HepG2 (cell line): ENCODE data around the gene OSER1. TPM values are rescaled to one million over a fixed set of nuclear protein-coding genes. Genes with fewer than 3 reads are reported as not detected.

Source experiments
- ATAC-seq: fragments of 200-7000 bp; cut with Tn5 transposase; 3 replicates; pipeline ENCODE4 v1.9.1; 2020; ENCODE audit warnings: mild to moderate bottlenecking, moderate library complexity
- BruUV-seq: library from RNA; stranded (reverse); fragments of 400-500 nt; replicated peaks from 2 replicates; lab custom pipeline; 2021; lab: Mats Ljungman, UMichigan
- CTCF ChIA-PET: fragments of 300-600 bp; formaldehyde crosslinking; extraction: SDS; loops from one replicate; lab custom pipeline; 2021; ENCODE audit warnings: low total read pairs, inconsistent platforms, low intra/inter-chr PET ratio; lab: Yijun Ruan, JAX
- POLR2A ChIA-PET: fragments of 350-600 bp; sonication (Branson Sonifier 250); formaldehyde crosslinking; loops from one replicate; lab custom pipeline; 2020; ENCODE audit warnings: antibody characterized with exemption, inconsistent platforms; lab: Yijun Ruan, JAX
- DNase-seq: peaks from one replicate; pipeline ENCODE4 v3.0.0-alpha.2; 2015; ENCODE audit warnings: low spot score
- FAIRE-seq: peaks from 3 replicates; lab custom pipeline; 2011; peaks lifted over from hg19 to GRCh38; lab: Jason Lieb, UNC
- H2AFZ ChIP-seq: one replicate; pipeline ENCODE4 v1.6.1; 2011; ENCODE audit warnings: low read length, inconsistent platforms
- H3K27ac ChIP-seq: fragments of 300-600 bp; 3 replicates; pipeline ENCODE4 v1.8.0; 2011; ENCODE audit warnings: mixed run types, mild to moderate bottlenecking, mixed read lengths, low read length, inconsistent platforms; ENCODE audit not compliant: insufficient read depth; ENCODE audit errors: extremely low read length
- H3K27me3 ChIP-seq, 2 experiments: fragments of 200-600 bp in 1 of 2; 2 replicates in 1 of 2; 3 replicates in 1 of 2; pipeline versions ENCODE4 v1.6.0 to v1.8.0; 2011; ENCODE audit warnings: low read length in 2 of 2, mild to moderate bottlenecking in 2 of 2, moderate library complexity in 2 of 2, inconsistent platforms in 1 of 2; ENCODE audit not compliant: insufficient read depth in 2 of 2, control insufficient read depth in 1 of 2
- H3K36me3 ChIP-seq, 2 experiments: fragments of 200-600 bp in 1 of 2; replicated peaks in 1 of 2; 2 replicates in 1 of 2; 3 replicates in 1 of 2; pipeline versions ENCODE4 v1.5.1 to v1.8.0; 2011; ENCODE audit warnings: low read length in 2 of 2, inconsistent platforms in 1 of 2; ENCODE audit not compliant: insufficient read depth in 2 of 2, control insufficient read depth in 1 of 2
- H3K4me1 ChIP-seq: 2 replicates; pipeline ENCODE4 v1.5.1; 2012; ENCODE audit warnings: low read length, inconsistent platforms; ENCODE audit not compliant: insufficient read depth
- H3K4me2 ChIP-seq: 2 replicates; pipeline ENCODE4 v1.6.0; 2011; ENCODE audit warnings: low read depth, low read length, inconsistent platforms
- H3K4me3 ChIP-seq, 3 experiments: fragments of 200-600 bp in 1 of 3; sonication (generic), shearing (Covaris generic) in 1 of 3; replicated peaks in 1 of 3; 2 replicates each; pipeline ENCODE4 v1.5.1; 2011 to 2016; ENCODE audit warnings: low read length in 3 of 3, inconsistent platforms in 2 of 3, low read depth in 2 of 3, mild to moderate bottlenecking in 2 of 3, control low read depth in 1 of 3, mixed read lengths in 1 of 3; ENCODE audit not compliant: insufficient read depth in 1 of 3
- H3K79me2 ChIP-seq: one replicate; pipeline ENCODE4 v1.6.1; 2011; ENCODE audit warnings: low read length, inconsistent platforms; ENCODE audit not compliant: insufficient read depth
- H3K9ac ChIP-seq: 2 replicates; pipeline ENCODE4 v1.6.0; 2011; ENCODE audit warnings: mild to moderate bottlenecking, low read depth, low read length, inconsistent platforms; ENCODE audit not compliant: insufficient read depth
- H3K9me3 ChIP-seq: 2 replicates; pipeline ENCODE4 v1.5.1; 2012; ENCODE audit warnings: mild to moderate bottlenecking, low read length
- H4K20me1 ChIP-seq: 2 replicates; pipeline ENCODE4 v1.6.0; 2011; ENCODE audit warnings: inconsistent platforms, mild to moderate bottlenecking, low read length, moderate library complexity; ENCODE audit not compliant: insufficient read depth
- BATF2 ChIP-seq: sonication (generic); formaldehyde crosslinking; IDR thresholded peaks from 2 replicates; pipeline ENCODE4 v1.8.0; 2022; ENCODE audit warnings: mild to moderate bottlenecking, missing genetic modification reagents, moderate library complexity
- BHLHE40 ChIP-seq: IDR thresholded peaks from 2 replicates; pipeline ENCODE4 v1.6.1; 2011; ENCODE audit warnings: low read length, improper control_type of control experiment
- FOXK2 ChIP-seq: fragments of 450-650 bp; IDR thresholded peaks from 2 replicates; pipeline ENCODE4 v1.6.1; 2016
- KMT2A ChIP-seq: sonication (generic); formaldehyde crosslinking; IDR thresholded peaks from 2 replicates; pipeline ENCODE4 v1.4.0; 2020; ENCODE audit warnings: missing genetic modification reagents
- NBN ChIP-seq: fragments of 450-650 bp; conservative IDR thresholded peaks from 2 replicates; pipeline ENCODE4 v1.6.1; 2017
- NKX3-1 ChIP-seq: sonication (generic); formaldehyde crosslinking; IDR thresholded peaks from 2 replicates; pipeline ENCODE4 v1.5.0; 2020; ENCODE audit warnings: missing genetic modification reagents
- POLR2A ChIP-seq, 2 experiments: IDR thresholded peaks; 2 replicates each; pipeline ENCODE4 v1.6.1; 2011; ENCODE audit warnings: low read depth in 2 of 2, low read length in 2 of 2, mild to moderate bottlenecking in 1 of 2, moderate library complexity in 1 of 2; ENCODE audit not compliant: insufficient read depth in 1 of 2
- RBM22 ChIP-seq: fragments of 200-400 bp; formaldehyde crosslinking; optimal IDR thresholded peaks from 2 replicates; pipeline ENCODE3; 2017; ENCODE audit warnings: mild to moderate bottlenecking, low read length, moderate library complexity
- SRY ChIP-seq: sonication (generic); formaldehyde crosslinking; IDR thresholded peaks from 2 replicates; pipeline ENCODE4 v1.8.0; 2022; ENCODE audit warnings: mild to moderate bottlenecking, missing genetic modification reagents
- USF2 ChIP-seq, 2 experiments: sonication (generic) in 1 of 2; formaldehyde crosslinking in 1 of 2; IDR thresholded peaks; 2 replicates each; pipeline versions ENCODE4 v1.5.1 to v1.6.1; 2011 to 2020; ENCODE audit warnings: borderline replicate concordance in 1 of 2, low read depth in 1 of 2, low read length in 1 of 2, mild to moderate bottlenecking in 1 of 2, missing genetic modification reagents in 1 of 2, moderate library complexity in 1 of 2
- ZNF503 ChIP-seq: sonication (generic); formaldehyde crosslinking; IDR thresholded peaks from 2 replicates; pipeline ENCODE4 v1.4.0; 2020; ENCODE audit warnings: missing genetic modification reagents
- WGBS: methylation state at CpG from one replicate; pipeline ENCODE4 v1.1.6; 2017; ENCODE audit warnings: low lambda C conversion rate; 5-methylcytosine and 5-hydroxymethylcytosine counted together
- in situ Hi-C: cut with HindIII; loops from 2 replicates; pipeline ENCODE4 v1.10.0; 2017; ENCODE audit warnings: low pct_unique_long_range_greater_than_20kb; ENCODE audit not compliant: extremely low pct_ligation_motif_present
- intact Hi-C: fragments of 100-400 bp; cut with micrococcal nuclease; formaldehyde crosslinking; loops from one replicate; pipeline ENCODE4 v1.10.0; 2022; ENCODE audit not compliant: unreplicated experiment
- polyA plus RNA-seq, 8 experiments: library from polyadenylated mRNA; depleted of rRNA in 3 of 8; stranded (reverse) in 7 of 8; unstranded in 1 of 8; fragments of >200 nt; fragmentation: Illumina TruSeq in 4 of 8; extraction: Trizol in 4 of 8; gene quantifications; 2 replicates each; pipeline versions ENCODE4 v1.2.1 to v1.2.3, GENCODE V29; 2011 to 2016; ENCODE audit warnings: low read depth in 4 of 8, missing spikeins in 1 of 8, mixed read lengths in 1 of 8; ENCODE audit not compliant: insufficient read depth in 1 of 8
- total RNA-seq, 5 experiments: library from RNA; depleted of rRNA; stranded (reverse); fragments of >200 nt; fragmentation: Illumina TruSeq; extraction: Trizol; gene quantifications; 2 replicates each; pipeline ENCODE4 v1.2.3, GENCODE V29; 2016; ENCODE audit warnings: low read depth in 1 of 5

Gene OSER1
- total and polyA plus RNA-seq, 2 of the 13 experiments (the other 11 are each of a cell fraction or from before 2014, with no cell fraction given), result 71.2 to 71.5 TPM

GRCh38 chr20:44199877-44200276 is 10.7 kb downstream of the OSER1 start:
- peaks cover 7% of the 10 kb centered on the region; the same call in 1 of the 2 replicates for H3K4me1 ChIP-seq
- no peak overlapping the region for H3K9ac ChIP-seq
- WGBS, result 98% methylated on average over 4 of the region's 4 CpGs
- TF ChIP-seq NKX3-1 (CRISPR knock-in tag) (no peak), BHLHE40 (no peak), RBM22 (peak; percentile 13), NBN (no peak), BATF2 (CRISPR knock-in tag) (no peak), POLR2A (IDR thresholded peaks at IDR 0.05; ENCODE audit: insufficient read depth in 1 of 2, low read depth in 2 of 2, low read length in 2 of 2) (0 out of 4 replicates have a peak, but pooled peaks of 1 of the 2 experiments have one; percentile 12), KMT2A (CRISPR knock-in tag) (no peak), FOXK2 (no peak), SRY (CRISPR knock-in tag) (no peak), USF2 (IDR thresholded peaks at IDR 0.05; ENCODE audit: low read depth, low read length) (no peak), USF2 (CRISPR knock-in tag; IDR thresholded peaks at IDR 0.05; ENCODE audit: borderline replicate concordance) (no peak), ZNF503 (CRISPR knock-in tag) (no peak)
- no peak overlapping the region for H3K4me2 ChIP-seq
- no peak overlapping the region for H3K27ac ChIP-seq
- H3K9me3 ChIP-seq, result no peaks in the 10 kb centered on the region
- ChIA-PET POLR2A (no interaction called here), CTCF (no interaction called here)
- intact Hi-C loops (loop anchor here (10.0 kb wide), 2 partner anchors 475 to 535 kb away; partner anchors contain the start of genes GTSF1L and MYBL2), in situ Hi-C loops (no loop called here)
- DNase-seq, result no peak
- ATAC-seq, result no peak; the same call in 2 of the 3 replicates
- H3K27me3 ChIP-seq, result no peaks in the 10 kb centered on the region
- peaks cover 38 to 82% of the 10 kb centered on the region in 2 experiments for H3K36me3 ChIP-seq
- no peak overlapping the region for H2AFZ ChIP-seq
- peaks cover 7% of the 10 kb centered on the region for H4K20me1 ChIP-seq
- no peak for FAIRE-seq
- peaks cover 53% of the 10 kb centered on the region for H3K79me2 ChIP-seq
- H3K4me3 ChIP-seq, result no peak overlapping the region
- BruUV-seq, result no TSS peak
